ENCODE measurements around the gene HSD17B14. TPM values are rescaled to one million over a fixed set of nuclear protein-coding genes. Genes with fewer than 3 reads are reported as not detected.
A peak's percentile ranks its signal among the peaks of the same experiment; 100 is the strongest.
"Not testable (repeated sequence)": the region's sequence is repeated elsewhere in the genome, so short reads cannot be mapped to it uniquely, and the experiment has no call there.

HSD17B14 gene
- total RNA-seq, 1 donor from 2014 or later = 0.89 TPM

DNA sequence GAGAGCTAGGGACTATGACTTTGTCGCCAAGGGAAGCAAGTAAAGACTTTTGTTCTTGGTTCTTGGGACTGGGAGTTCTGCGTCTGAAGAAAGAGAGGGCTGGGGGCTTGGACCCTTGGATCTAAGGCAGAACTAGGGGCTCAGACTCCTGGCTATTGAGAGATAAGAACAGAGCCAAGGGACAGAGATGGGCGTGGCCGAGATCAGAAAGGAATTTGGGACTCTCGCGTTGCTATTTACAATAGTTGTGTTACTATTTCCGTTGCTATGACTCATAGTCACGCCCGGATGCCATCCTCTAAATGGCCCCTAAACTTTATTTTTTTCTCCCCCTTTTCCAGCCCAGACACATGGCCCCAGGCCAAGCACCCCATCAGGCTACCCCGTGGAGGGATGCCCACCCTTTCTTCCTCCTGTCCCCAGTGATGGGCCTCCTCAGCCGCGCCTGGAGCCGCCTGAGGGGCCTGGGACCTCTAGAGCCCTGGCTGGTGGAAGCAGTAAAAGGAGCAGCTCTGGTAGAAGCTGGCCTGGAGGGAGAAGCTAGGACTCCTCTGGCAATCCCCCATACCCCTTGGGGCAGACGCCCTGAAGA is 36.7 kb upstream of the HSD17B14 start:
- H3K9me3 Mint-ChIP-seq = no peaks in the 10 kb centered on the region

GRCh38 chr19:48872182-48872883 is 36.0 kb upstream of the HSD17B14 start, which contains the start of gene PPP1R15A:
Gene PPP1R15A, plus strand, starts transcription at chr19:48872421. Its CDS starts 813 bp downstream, at chr19:48873234.
- DNase-seq (ENCODE audit: low spot score) = peak; percentile 98
- peak within 1 kb of the TSS; percentile 99 for H3K27ac Mint-ChIP-seq
- peaks cover 4% of the 10 kb centered on the region for H3K27me3 Mint-ChIP-seq (ENCODE audit: low read depth)
- H3K9me3 Mint-ChIP-seq = no peaks in the 10 kb centered on the region
- intact Hi-C loops (cut with micrococcal nuclease) = loop anchor here (5.0 kb wide), 1 partner anchor 550 kb away; a partner anchor contains a TSS
- H3K4me1 Mint-ChIP-seq (ENCODE audit: low read depth) = peaks cover 40% of the 10 kb centered on the region
- peaks cover 40% of the 10 kb centered on the region for H3K36me3 Mint-ChIP-seq (ENCODE audit: low read depth)
- H3K4me3 Mint-ChIP-seq (ENCODE audit: low read depth) = peak within 1 kb of the TSS; percentile 94

More for the DNA sequence above, 36.7 kb upstream of the HSD17B14 start:
- Mint-ChIP-seq H3K27me3 (ENCODE audit: low read depth) (peaks cover 4% of the 10 kb centered on the region), H3K4me1 (ENCODE audit: low read depth) (peaks cover 41% of the 10 kb centered on the region), H3K36me3 (ENCODE audit: low read depth) (peaks cover 47% of the 10 kb centered on the region), H3K4me3 (ENCODE audit: low read depth) (peak overlapping the region; percentile 94), H3K27ac (peak overlapping the region; percentile 99)
- DNase-seq (ENCODE audit: low spot score) = peak; percentile 80
- intact Hi-C loops (cut with micrococcal nuclease) = loop anchor here (1.0 to 5.0 kb wide), 2 partner anchors 92 to 551 kb away; partner anchors contain the start of gene FTL

DNA sequence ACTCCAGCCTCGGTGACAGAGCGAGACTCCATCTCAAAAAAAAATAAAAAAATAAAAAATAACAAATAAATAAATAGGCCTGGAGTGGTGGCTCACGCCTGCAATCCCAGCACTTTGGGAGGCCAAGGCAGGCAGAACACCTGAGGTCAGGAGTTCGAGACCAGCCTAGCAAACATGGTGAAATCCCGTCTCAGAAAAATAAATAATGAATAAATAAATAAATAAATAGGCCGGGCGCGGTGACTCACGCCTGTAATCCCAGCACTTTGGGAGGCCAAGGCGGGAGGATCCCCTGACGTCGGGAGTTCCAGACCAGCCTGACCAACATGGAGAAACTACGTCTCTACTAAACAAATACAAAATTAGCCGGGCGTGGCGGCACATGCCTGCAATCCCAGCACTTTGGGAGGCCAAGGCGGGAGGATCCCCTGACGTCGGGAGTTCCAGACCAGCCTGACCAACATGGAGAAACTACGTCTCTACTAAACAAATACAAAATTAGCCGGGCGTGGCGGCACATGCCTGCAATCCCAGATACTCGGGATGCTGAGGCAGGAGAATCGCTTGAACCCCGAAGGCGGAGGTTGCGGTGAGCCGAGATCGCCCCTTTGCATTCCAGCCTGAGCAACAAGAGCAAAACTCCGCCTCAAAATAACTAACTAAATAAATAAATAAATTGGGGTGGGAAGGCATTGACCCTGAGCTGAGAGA is 35.3 kb upstream of the HSD17B14 start:
- peak overlapping the region; percentile 94 for H3K4me3 Mint-ChIP-seq (ENCODE audit: low read depth)
- peaks cover 40% of the 10 kb centered on the region for H3K4me1 Mint-ChIP-seq (ENCODE audit: low read depth)
- H3K27ac Mint-ChIP-seq = peak overlapping the region; percentile 99
- not testable (repeated sequence) for DNase-seq (ENCODE audit: low spot score); H3K27me3 Mint-ChIP-seq (ENCODE audit: low read depth); H3K9me3 Mint-ChIP-seq
- H3K36me3 Mint-ChIP-seq (ENCODE audit: low read depth) = peaks cover 37% of the 10 kb centered on the region
- intact Hi-C loops (cut with micrococcal nuclease) = loop anchor here (5.0 kb wide), 1 partner anchor 549 kb away; a partner anchor contains a TSS

DNA sequence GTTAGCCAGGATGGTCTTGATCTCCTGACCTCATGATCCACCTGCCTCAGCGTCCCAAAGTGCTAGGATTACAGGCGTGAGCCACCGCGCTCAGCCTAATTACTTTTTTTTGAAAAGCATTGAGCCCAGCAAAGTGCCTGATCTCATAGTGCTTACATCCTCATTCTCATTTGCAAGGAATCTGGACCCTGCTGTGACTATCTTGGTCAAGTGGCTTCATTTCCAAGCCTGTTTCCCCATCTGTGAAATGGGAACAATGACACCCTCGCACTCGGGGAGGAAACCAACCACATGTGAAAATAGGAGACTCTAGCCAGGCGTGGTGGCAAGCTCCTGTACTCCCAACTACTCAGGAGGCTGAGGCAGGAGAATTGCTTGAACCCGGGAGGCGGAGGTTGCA is 33.8 kb upstream of the HSD17B14 start:
- H3K9me3 Mint-ChIP-seq = no peaks in the 10 kb centered on the region
- DNase-seq (ENCODE audit: low spot score) = no peak
- H3K27ac Mint-ChIP-seq = no peak overlapping the region
- H3K4me3 Mint-ChIP-seq (ENCODE audit: low read depth) = no peak overlapping the region
- H3K4me1 Mint-ChIP-seq (ENCODE audit: low read depth) = peaks cover 30% of the 10 kb centered on the region
- peaks cover 22% of the 10 kb centered on the region for H3K36me3 Mint-ChIP-seq (ENCODE audit: low read depth)
- intact Hi-C loops (cut with micrococcal nuclease) = loop anchor here (5.0 kb wide), 1 partner anchor 548 kb away; a partner anchor contains a TSS
- H3K27me3 Mint-ChIP-seq (ENCODE audit: low read depth) = peaks cover 9% of the 10 kb centered on the region

DNA sequence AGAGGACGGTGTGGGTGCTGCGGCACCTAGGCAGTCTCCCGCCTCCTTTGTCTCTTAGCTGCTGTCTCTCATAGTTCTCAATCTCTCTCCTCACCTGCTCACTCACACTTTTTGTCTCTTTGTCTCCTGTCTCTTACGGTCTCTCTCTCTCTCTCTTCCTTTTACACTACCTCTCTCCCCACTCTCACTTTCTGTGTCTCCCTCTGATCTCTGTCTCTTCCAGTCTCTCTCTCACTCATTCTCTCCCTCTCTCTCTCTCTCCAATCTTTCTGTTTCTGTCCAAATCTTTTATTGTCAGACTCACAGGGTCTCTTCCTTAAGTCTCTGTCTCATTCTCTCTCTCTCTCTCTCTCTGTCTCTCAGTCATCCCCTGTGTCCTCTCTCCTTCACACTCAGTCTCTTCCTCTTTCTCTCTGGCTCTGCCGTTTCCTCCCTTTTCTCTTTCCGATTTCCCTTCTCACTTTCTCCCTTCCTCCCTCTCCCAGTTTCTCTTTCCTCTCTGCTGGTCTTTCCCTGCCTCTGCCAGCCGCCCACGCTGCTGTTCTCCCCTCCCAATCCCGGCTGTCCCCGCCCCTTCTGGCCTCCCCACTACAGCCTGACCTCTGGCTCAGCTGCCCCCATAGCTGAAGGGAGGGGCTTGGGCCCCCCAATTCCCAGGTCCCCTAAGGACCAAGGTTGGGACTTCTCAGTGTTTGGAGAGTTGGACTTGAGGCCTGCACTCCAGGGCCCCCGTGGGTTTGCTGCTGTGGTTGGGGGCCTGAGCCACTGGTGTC is 32.0 kb upstream of the HSD17B14 start, which contains the start of gene PLEKHA4:
PLEKHA4 (minus strand) TSS at position 504 of the 773 bp plus-strand sequence. CDS start 997 bp downstream, outside the sequence.
- Mint-ChIP-seq H3K4me3 (ENCODE audit: low read depth) (no peak within 1 kb of the TSS), H3K4me1 (ENCODE audit: low read depth) (peaks cover 15% of the 10 kb centered on the region), H3K27me3 (ENCODE audit: low read depth) (peaks cover 9% of the 10 kb centered on the region), H3K9me3 (no peaks in the 10 kb centered on the region), H3K27ac (no peak within 1 kb of the TSS), H3K36me3 (ENCODE audit: low read depth) (peaks cover 6% of the 10 kb centered on the region)
- DNase-seq (ENCODE audit: low spot score) = no peak
- intact Hi-C loops (cut with micrococcal nuclease) = no loop called here

- H3K36me3 Mint-ChIP-seq (ENCODE audit: low read depth) = peaks cover under 1% of the 10 kb centered on the region
- no peak overlapping the region for H3K27ac Mint-ChIP-seq
- H3K4me1 Mint-ChIP-seq (ENCODE audit: low read depth) = peaks cover 13% of the 10 kb centered on the region
- peaks cover 9% of the 10 kb centered on the region for H3K27me3 Mint-ChIP-seq (ENCODE audit: low read depth)
- no peak for DNase-seq (ENCODE audit: low spot score)
- H3K4me3 Mint-ChIP-seq (ENCODE audit: low read depth) = no peak overlapping the region
- H3K9me3 Mint-ChIP-seq = no peaks in the 10 kb centered on the region
- intact Hi-C loops (cut with micrococcal nuclease) = no loop called here
These were observed 31.4 kb upstream of the HSD17B14 start for GRCh38 chr19:48867746-48868113.

- H3K27me3 Mint-ChIP-seq (ENCODE audit: low read depth) = peaks cover 9% of the 10 kb centered on the region
- no peaks in the 10 kb centered on the region for H3K9me3 Mint-ChIP-seq
- H3K4me1 Mint-ChIP-seq (ENCODE audit: low read depth) = peaks cover 11% of the 10 kb centered on the region
- H3K27ac Mint-ChIP-seq = no peak overlapping the region
- no peak for DNase-seq (ENCODE audit: low spot score)
- no peaks in the 10 kb centered on the region for H3K36me3 Mint-ChIP-seq (ENCODE audit: low read depth)
- intact Hi-C loops (cut with micrococcal nuclease) = no loop called here
- no peak overlapping the region for H3K4me3 Mint-ChIP-seq (ENCODE audit: low read depth)
These were observed 30.9 kb upstream of the HSD17B14 start for GRCh38 chr19:48867123-48867745.

GRCh38 chr19:48866692-48867091 is 30.4 kb upstream of the HSD17B14 start:
- H3K27ac Mint-ChIP-seq = no peak overlapping the region
- peaks cover 9% of the 10 kb centered on the region for H3K27me3 Mint-ChIP-seq (ENCODE audit: low read depth)
- peaks cover 8% of the 10 kb centered on the region for H3K4me1 Mint-ChIP-seq (ENCODE audit: low read depth)
- no peaks in the 10 kb centered on the region for H3K36me3 Mint-ChIP-seq (ENCODE audit: low read depth)
- H3K4me3 Mint-ChIP-seq (ENCODE audit: low read depth) = no peak overlapping the region
- no peaks in the 10 kb centered on the region for H3K9me3 Mint-ChIP-seq
- no peak for DNase-seq (ENCODE audit: low spot score)
- intact Hi-C loops (cut with micrococcal nuclease) = no loop called here

DNA sequence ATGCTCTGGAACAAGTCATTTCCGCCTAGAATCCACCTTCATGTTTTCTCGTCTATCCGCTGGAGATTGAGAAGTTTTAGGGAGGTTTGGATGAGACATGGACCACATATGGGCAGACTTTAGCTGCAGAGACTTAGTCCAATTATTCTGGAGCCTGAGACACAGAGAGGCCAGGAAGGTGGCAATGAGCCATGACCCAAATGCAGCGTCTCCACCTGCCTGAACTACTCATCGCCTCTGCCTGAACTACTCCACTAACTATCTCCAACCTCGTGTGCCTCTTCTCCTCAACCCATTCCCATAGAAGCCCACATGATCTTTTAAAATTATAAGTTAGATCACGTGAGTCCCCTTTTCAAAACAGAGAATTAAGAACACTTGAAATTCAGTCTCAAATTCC is 26.5 kb upstream of the HSD17B14 start:
- H3K4me1 Mint-ChIP-seq (ENCODE audit: low read depth) = peaks cover 2% of the 10 kb centered on the region
- no peak overlapping the region for H3K4me3 Mint-ChIP-seq (ENCODE audit: low read depth)
- no peaks in the 10 kb centered on the region for H3K36me3 Mint-ChIP-seq (ENCODE audit: low read depth)
- H3K27ac Mint-ChIP-seq = no peak overlapping the region
- peaks cover 5% of the 10 kb centered on the region for H3K27me3 Mint-ChIP-seq (ENCODE audit: low read depth)
- DNase-seq (ENCODE audit: low spot score) = no peak
- H3K9me3 Mint-ChIP-seq = no peaks in the 10 kb centered on the region
- intact Hi-C loops (cut with micrococcal nuclease) = no loop called here

GRCh38 chr19:48861313-48861712 is 25.0 kb upstream of the HSD17B14 start:
- no peak overlapping the region for H3K27ac Mint-ChIP-seq
- intact Hi-C loops (cut with micrococcal nuclease) = no loop called here
- no peaks in the 10 kb centered on the region for H3K9me3 Mint-ChIP-seq
- H3K36me3 Mint-ChIP-seq (ENCODE audit: low read depth) = no peaks in the 10 kb centered on the region
- no peak for DNase-seq (ENCODE audit: low spot score)
- H3K4me1 Mint-ChIP-seq (ENCODE audit: low read depth) = peaks cover 2% of the 10 kb centered on the region
- no peak overlapping the region for H3K4me3 Mint-ChIP-seq (ENCODE audit: low read depth)
- no peaks in the 10 kb centered on the region for H3K27me3 Mint-ChIP-seq (ENCODE audit: low read depth)

- H3K4me3 Mint-ChIP-seq (ENCODE audit: low read depth) = no peak overlapping the region
- no peaks in the 10 kb centered on the region for H3K36me3 Mint-ChIP-seq (ENCODE audit: low read depth)
- no peaks in the 10 kb centered on the region for H3K9me3 Mint-ChIP-seq
- intact Hi-C loops (cut with micrococcal nuclease) = no loop called here
- H3K27me3 Mint-ChIP-seq (ENCODE audit: low read depth) = no peaks in the 10 kb centered on the region
- no peak for DNase-seq (ENCODE audit: low spot score)
- no peak overlapping the region for H3K27ac Mint-ChIP-seq
- H3K4me1 Mint-ChIP-seq (ENCODE audit: low read depth) = peaks cover 2% of the 10 kb centered on the region
These were observed 23.7 kb upstream of the HSD17B14 start for GRCh38 chr19:48859711-48860572.
